GM10266 (cell line): ENCODE results near the gene ASCL4.

Source experiments
- DNase-seq: peaks from one replicate; pipeline ENCODE4 v3.0.0; 2012; ENCODE audit errors: extremely low spot score
- CTCF ChIP-seq: IDR thresholded peaks from 2 replicates; pipeline ENCODE4 v1.5.1; 2012; ENCODE audit warnings: mild to moderate bottlenecking, low read depth; ENCODE audit not compliant: control insufficient read depth, insufficient read depth; ENCODE audit errors: missing control alignments

ASCL4 gene

GRCh38 chr12:107805488-107806180 lies 31.1 kb downstream of the ASCL4 start:
- DNase-seq = no peak
- TF ChIP-seq CTCF = no peak

- no peak for TF ChIP-seq CTCF
- DNase-seq = no peak
Measured at GRCh38 chr12:107807471-107808150, 33.1 kb downstream of the ASCL4 start.

GRCh38 chr12:107817250-107817649 lies 42.7 kb downstream of the ASCL4 start:
- no peak for DNase-seq
- no peak for TF ChIP-seq CTCF

DNA sequence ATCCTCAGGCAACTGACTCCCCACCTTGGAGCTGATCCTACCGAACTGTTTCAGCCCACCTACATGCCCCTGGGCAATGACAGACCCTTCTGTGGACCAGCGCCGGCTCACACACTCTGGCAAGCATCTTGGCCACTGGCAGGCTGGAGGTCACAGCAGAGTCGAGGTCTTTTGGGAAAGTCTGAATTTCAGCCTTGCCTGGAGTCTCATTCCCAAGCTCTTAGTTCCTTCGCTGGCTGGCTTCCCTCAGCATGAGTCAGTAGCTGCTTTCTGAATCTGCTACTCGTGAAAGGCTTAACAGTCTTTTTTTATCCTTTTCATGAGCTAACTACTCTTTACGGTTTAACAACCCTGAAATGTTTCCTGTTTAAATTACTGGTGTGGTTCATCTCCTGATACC lies 44.5 kb downstream of the ASCL4 start:
- TF ChIP-seq CTCF = no peak

DNA sequence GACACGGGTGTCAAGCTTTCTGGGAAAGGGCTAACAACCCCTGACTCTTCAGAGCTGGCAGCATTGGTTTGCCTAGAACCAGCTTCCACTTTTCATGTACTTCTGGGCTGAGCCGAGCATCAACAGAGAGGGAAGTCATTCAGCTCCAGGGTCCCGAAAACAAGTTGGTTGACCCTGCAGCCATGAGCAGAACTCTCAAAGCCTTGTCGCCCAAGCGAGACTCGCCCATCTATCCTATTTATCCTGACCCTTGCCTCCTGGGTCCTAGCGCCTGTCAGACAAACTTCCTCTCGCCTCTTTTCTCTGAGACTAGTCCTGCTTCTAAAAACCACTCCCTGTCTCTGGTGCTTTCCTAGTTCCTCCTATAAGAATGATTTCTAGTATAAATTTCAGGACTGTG lies 47.9 kb downstream of the ASCL4 start:
- DNase-seq = no peak
- no peak for TF ChIP-seq CTCF

More for the DNA sequence above, 44.5 kb downstream of the ASCL4 start:
- DNase-seq = no peak
